Medulla oblongata (tissue), 1 donor: ENCODE results near the gene MDK.
A peak's percentile ranks its signal among the peaks of the same experiment; 100 is the strongest.

Experiments
- DNase-seq: peaks from one replicate; pipeline ENCODE4 v3.0.0-alpha.2; 2015; ENCODE audit errors: extremely low spot score

The MDK gene

GRCh38 chr11:46382646-46383403, 1.4 kb downstream of the MDK start:
- peak; percentile 58 for DNase-seq

- no peak for DNase-seq
Measured at GRCh38 chr11:46383404-46383758, 1.9 kb downstream of the MDK start.

GRCh38 chr11:46383974-46384701, 2.7 kb downstream of the MDK start:
- DNase-seq: no peak

- DNase-seq: no peak
Measured at GRCh38 chr11:46385169-46386004, 3.9 kb downstream of the MDK start.

- no peak for DNase-seq
Measured at GRCh38 chr11:46386005-46386578, 4.6 kb downstream of the MDK start.

GRCh38 chr11:46386674-46387073, 5.2 kb downstream of the MDK start:
- no peak for DNase-seq

- DNase-seq: no peak
Measured at GRCh38 chr11:46387456-46387855, 6.0 kb downstream of the MDK start.

GRCh38 chr11:46387919-46388618, 6.6 kb downstream of the MDK start:
- DNase-seq: no peak

- no peak for DNase-seq
Measured at GRCh38 chr11:46388619-46389449, 7.4 kb downstream of the MDK start.

- DNase-seq: peak; percentile 49
Measured at GRCh38 chr11:46389450-46390330, 8.2 kb downstream of the MDK start.

GRCh38 chr11:46390331-46391171, 9.1 kb downstream of the MDK start:
- DNase-seq: no peak

GRCh38 chr11:46391186-46391577, 9.7 kb downstream of the MDK start:
- DNase-seq: no peak

GRCh38 chr11:46391578-46392420, 10.3 kb downstream of the MDK start, which contains the start of gene CHRM4:
TSS of gene CHRM4 (minus strand) at chr11:46391776. CDS start at chr11:46386557, 5,219 bp downstream.
- no peak for DNase-seq

- DNase-seq: peak; percentile 77
Measured at GRCh38 chr11:46392421-46393230, 11.2 kb downstream of the MDK start.

- no peak for DNase-seq
Measured at GRCh38 chr11:46393231-46393616, 11.8 kb downstream of the MDK start.

GRCh38 chr11:46393759-46394158, 12.3 kb downstream of the MDK start:
- no peak for DNase-seq

GRCh38 chr11:46397526-46397925, 16.1 kb downstream of the MDK start:
- no peak for DNase-seq
